ENCODE results near the gene ASIC4. TPM values are rescaled to one million over a fixed set of nuclear protein-coding genes. Genes with fewer than 3 reads are reported as not detected.

Gene ASIC4
- total and polyA plus RNA-seq, 2 of the 8 experiments (the other 6 are each of a cell fraction or from before 2014, with no cell fraction given), result 0.12 to 0.22 TPM

GRCh38 chr2:219507581-219508443, 6.5 kb upstream of the ASIC4 start:
- peak overlapping the region in 1 of 4 experiments; percentile 2; a peak in 1 of 8 replicates for H3K4me3 ChIP-seq (ENCODE audit: extremely low read depth in 1 of 4, insufficient read depth in 2 of 4, low read depth in 3 of 4, low read length in 4 of 4)
- peak overlapping the region; percentile 85 for H3K56ac ChIP-seq (replicated peaks; ENCODE audit: insufficient read length, low read depth, low read length)
- peak overlapping the region; percentile 41 to 42 for H3K4me2 ChIP-seq (ENCODE audit: insufficient read depth in 1 of 2, low read depth in 2 of 2, low read length in 2 of 2)
- ChIA-PET POLR2A (ENCODE audit: partially characterized antibody) (interaction anchor here (0.5 to 11.0 kb wide), 7 partner anchors 14 to 565 kb away, joined by 3 to 216 read pairs (median 3); partner anchors contain the start of genes GMPPA and SPEG), CTCF (ENCODE audit: partially characterized antibody) (interaction anchor here (0.6 to 113.1 kb wide), 10 partner anchors 17 to 119 kb away, joined by 3 to 7248 read pairs (median 6); partner anchors contain the start of genes DES, GMPPA and SPEG)
- no peaks in the 10 kb centered on the region for H3K79me2 ChIP-seq (ENCODE audit: control insufficient read depth in 1 of 2, insufficient read depth in 2 of 2, low read length in 2 of 2)
- peak overlapping the region; percentile 99 for H2BK5ac ChIP-seq (ENCODE audit: low read depth, low read length)
- H3K9me3 ChIP-seq (ENCODE audit: insufficient read depth in 2 of 2, low read depth in 1 of 2, low read length in 1 of 2), result no peaks in the 10 kb centered on the region
- peak overlapping the region; percentile 80 for H3K4ac ChIP-seq (replicated peaks; ENCODE audit: insufficient read length, low read depth, low read length)
- peaks cover 0 to 16% (median 12%) of the 10 kb centered on the region in 4 experiments; a peak in 5 of 7 replicates for H3K27me3 ChIP-seq (replicated peaks in 1 of 4; ENCODE audit: control insufficient read depth in 3 of 4, extremely low read depth in 1 of 4, insufficient read depth in 3 of 4, low read length in 3 of 4)
- H3K27ac ChIP-seq (ENCODE audit: low read depth, low read length), result peak overlapping the region; percentile 89; the same call in 1 of the 2 replicates
- FAIRE-seq, result no peak
- peak overlapping the region; percentile 61 for H4K8ac ChIP-seq (ENCODE audit: extremely low read depth, insufficient read depth, low read length)
- H4K5ac ChIP-seq (ENCODE audit: insufficient read length, low read depth, low read length), result peak overlapping the region; percentile 37
- H2BK15ac ChIP-seq (ENCODE audit: low read length), result no peak overlapping the region; the same call in 1 of the 2 replicates
- H4K91ac ChIP-seq (replicated peaks; ENCODE audit: insufficient read length, low read length), result peak overlapping the region; percentile 80
- H2BK120ac ChIP-seq (replicated peaks; ENCODE audit: low read depth, low read length), result peak overlapping the region; percentile 97
- no peak overlapping the region for H3K23ac ChIP-seq (ENCODE audit: insufficient read length)
- peaks cover 0 to 7% (median 0%) of the 10 kb centered on the region in 4 experiments; a peak in 2 of 8 replicates for H3K36me3 ChIP-seq (ENCODE audit: control insufficient read depth in 2 of 4, insufficient read depth in 4 of 4, low read length in 3 of 4)
- H3K4me1 ChIP-seq (replicated peaks in 1 of 4; ENCODE audit: control insufficient read depth in 3 of 4, insufficient read depth in 4 of 4, low read length in 3 of 4), result peaks cover 4 to 58% (median 48%) of the 10 kb centered on the region in 4 experiments
- H2BK12ac ChIP-seq (ENCODE audit: low read depth, low read length), result peak overlapping the region; percentile 92
- H3K23me2 ChIP-seq (ENCODE audit: low read depth, low read length), result peaks cover 6% of the 10 kb centered on the region
- H4K20me1 ChIP-seq (replicated peaks in 1 of 2; ENCODE audit: control insufficient read depth in 1 of 2, insufficient read depth in 2 of 2, low read length in 2 of 2), result no peaks in the 10 kb centered on the region
- peak overlapping the region; percentile 97; the same call in 1 of the 2 replicates for H2AK5ac ChIP-seq (ENCODE audit: low read depth, low read length)
- DNase-seq (ENCODE audit: low read depth in 1 of 2, low spot score in 2 of 2), result no peak
- H2BK20ac ChIP-seq (ENCODE audit: low read length), result peak overlapping the region; percentile 98
- H3K18ac ChIP-seq (ENCODE audit: extremely low read depth, low read length), result peak overlapping the region; percentile 96
- no peak overlapping the region for H2AFZ ChIP-seq (ENCODE audit: low read length)
- peak overlapping the region in 2 of 4 experiments; percentile 45 to 54; a peak in 1 of 7 replicates for H3K9ac ChIP-seq (replicated peaks in 1 of 4; ENCODE audit: extremely low read depth in 1 of 4, low read depth in 3 of 4, low read length in 3 of 4)
- H3K79me1 ChIP-seq (ENCODE audit: low read depth, low read length), result no peaks in the 10 kb centered on the region
- no peak overlapping the region for H3K14ac ChIP-seq (ENCODE audit: insufficient read length)
- 78% methylated on average over 8 of the region's 8 CpGs; no CpG with 5 or more reads in 1 of the 2 experiments for WGBS, 2 experiments (ENCODE audit: extremely low coverage in 1 of 2, insufficient coverage in 1 of 2, insufficient read length in 1 of 2, insufficient replicate concordance in 2 of 2, low coverage in 1 of 2, low lambda C conversion rate in 2 of 2, missing lambda C conversion rate in 1 of 2)
- TF ChIP-seq RAD21 (IDR thresholded peaks at IDR 0.05 in 1 of 2, conservative IDR thresholded peaks at IDR 0.05 in 1 of 2; ENCODE audit: low read depth in 2 of 2, low read length in 2 of 2), result no peak
- TF ChIP-seq CBX8 (IDR thresholded peaks at IDR 0.05; ENCODE audit: borderline replicate concordance, low read depth, low read length), result no peak
- TF ChIP-seq SIRT6 (IDR thresholded peaks at IDR 0.05; ENCODE audit: low read length), result no peak
- TF ChIP-seq ATF2 (IDR thresholded peaks at IDR 0.05; ENCODE audit: low read length), result no peak
- no peak for TF ChIP-seq KDM1A (IDR thresholded peaks at IDR 0.05; ENCODE audit: borderline replicate concordance, low read length)
- no peak for TF ChIP-seq SP1 (IDR thresholded peaks at IDR 0.05; ENCODE audit: low read depth, low read length)
- TF ChIP-seq ASH2L (IDR thresholded peaks at IDR 0.05; ENCODE audit: low read length), result no peak
- no peak for TF ChIP-seq POLR2A (IDR thresholded peaks at IDR 0.05; ENCODE audit: control extremely low read depth in 1 of 2, low read depth in 2 of 2, low read length in 2 of 2)
- no peak for TF ChIP-seq NANOG (IDR thresholded peaks at IDR 0.05; ENCODE audit: insufficient read depth, low read depth, low read length, poor library complexity, severe bottlenecking)
